ENCODE data around the gene ZNF444. TPM values are rescaled to one million over a fixed set of nuclear protein-coding genes. Genes with fewer than 3 reads are reported as not detected.

ZNF444 gene
- 10 to 100 TPM; 50.3 to 95.9 TPM for total RNA-seq

DNA sequence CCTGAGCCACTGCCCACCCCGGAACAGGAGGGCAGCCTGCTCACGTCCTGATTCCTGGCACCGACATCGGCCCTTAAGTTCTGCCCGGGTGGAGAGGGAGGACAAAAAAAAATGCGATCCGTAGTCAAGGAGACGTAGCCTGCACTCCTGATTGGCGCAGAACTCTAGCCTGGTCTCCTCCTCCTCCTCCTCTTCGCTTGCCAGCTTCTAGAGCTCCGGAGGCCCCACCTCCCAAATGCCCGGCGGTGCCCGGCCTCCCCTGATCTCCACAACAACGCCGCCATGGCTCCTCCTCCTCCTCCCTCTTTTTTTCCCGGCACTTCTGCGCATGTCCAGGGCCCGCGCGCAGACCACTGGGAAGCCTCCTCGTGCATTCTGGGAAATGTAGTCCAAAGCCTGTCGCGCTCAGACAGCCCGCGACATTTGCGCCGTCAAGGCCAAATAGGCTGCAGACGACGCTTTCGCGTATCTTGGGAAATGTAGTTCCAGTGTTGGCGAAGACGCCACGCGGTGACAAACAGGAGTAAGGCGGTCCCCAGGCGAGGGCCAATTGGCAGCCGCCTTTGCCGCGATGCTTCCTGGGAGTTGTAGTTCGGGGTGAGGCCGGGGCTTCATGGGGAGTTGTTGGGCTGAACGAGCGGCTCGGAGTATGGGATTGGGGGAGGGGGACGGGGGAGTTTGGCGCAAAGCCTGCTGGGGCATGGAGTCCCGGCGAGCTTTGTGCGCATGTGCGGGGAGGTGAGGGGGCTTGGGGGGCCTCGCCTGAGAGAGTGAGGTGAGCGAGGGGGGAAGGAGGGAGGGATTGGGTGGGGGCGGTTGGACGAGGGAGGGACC lies at the start of gene ZNF444:
TSS of gene ZNF444 (plus strand) at position 705 of the 834 bp plus-strand sequence. CDS start 5,625 bp downstream, outside the sequence.
- TF ChIP-seq POLR2A (IDR thresholded peaks at IDR 0.05) (peak in 2 of 3 donors; percentile 80 to 81), CTCF (IDR thresholded peaks at IDR 0.05) (no peak)
- Histone ChIP-seq H3K4me1 (peaks cover 90% of the 10 kb centered on the region), H3K4me3 (peak within 1 kb of the TSS; percentile 19 to 27), H3K27me3 (no peaks in the 10 kb centered on the region), H3K9me3 (no peaks in the 10 kb centered on the region), H3K27ac (peak within 1 kb of the TSS; percentile 93 to 98 (median 96)), H3K36me3 (replicated peaks in 1 of 2; ENCODE audit: insufficient read depth in 1 of 2, low read depth in 2 of 2) (no peaks in the 10 kb centered on the region)
- ATAC-seq (peak; percentile 81), DNase-seq (peak; percentile 99)
- 1 to 3% methylated on average over 26 to 52 of the region's 56 CpGs for WGBS, 2 donors
- intact Hi-C loops (cut with DNase I) = no loop called here

DNA sequence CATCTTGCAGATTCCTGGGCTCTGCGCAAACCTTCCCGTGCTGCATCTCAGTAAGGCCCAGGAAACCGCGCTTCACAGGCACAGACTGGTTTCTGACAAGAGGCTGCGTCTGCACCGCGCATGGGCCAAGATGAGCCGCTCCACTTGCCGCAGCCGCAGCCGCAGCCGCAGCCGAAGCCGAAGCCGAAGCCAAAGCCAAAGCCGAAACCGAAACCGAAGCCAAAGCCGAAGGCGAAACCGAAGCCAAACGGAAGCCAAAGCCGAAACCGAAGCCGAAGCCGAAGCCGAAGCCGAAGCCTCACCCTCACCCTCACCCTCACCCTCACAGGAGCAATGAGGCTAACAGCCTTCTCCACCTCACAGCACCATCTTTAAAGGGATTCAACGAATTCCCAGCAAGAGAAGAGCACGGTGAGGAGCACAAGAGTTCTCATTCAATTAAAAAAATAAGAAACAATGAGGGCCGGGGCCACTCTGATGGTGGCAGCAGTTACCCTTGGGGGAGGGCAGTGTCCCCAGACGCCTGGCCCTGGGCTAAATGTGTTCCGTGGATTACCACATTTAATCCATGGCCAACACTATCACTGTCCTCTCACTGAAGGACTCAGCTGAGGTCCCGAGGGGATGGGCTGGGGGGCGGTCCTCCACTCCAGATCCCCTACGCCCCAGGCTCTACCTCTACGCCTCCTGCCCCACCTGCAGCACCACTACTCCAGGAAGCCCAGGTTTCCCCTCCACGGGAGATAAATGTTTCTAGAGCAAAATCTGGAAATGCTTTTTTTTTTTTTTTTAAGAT lies 49.1 kb upstream of the ZNF444 start:
- DNase-seq = no peak
- TF ChIP-seq POLR2A (IDR thresholded peaks at IDR 0.05) (no peak), CTCF (IDR thresholded peaks at IDR 0.05) (no peak)

GRCh38 chr19:56092685-56093631 lies 48.1 kb upstream of the ZNF444 start:
- WGBS, 2 donors = 92 to 97% methylated on average over 32 of the region's 32 CpGs
- Histone ChIP-seq H3K4me3 (no peak overlapping the region), H3K27ac (no peak overlapping the region), H3K27me3 (no peaks in the 10 kb centered on the region), H3K36me3 (replicated peaks in 1 of 2; ENCODE audit: insufficient read depth in 1 of 2, low read depth in 2 of 2) (peaks cover 0 to 3% of the 10 kb centered on the region in 2 donors), H3K9me3 (no peaks in the 10 kb centered on the region), H3K4me1 (no peaks in the 10 kb centered on the region)
- TF ChIP-seq POLR2A (IDR thresholded peaks at IDR 0.05) (no peak), CTCF (IDR thresholded peaks at IDR 0.05) (no peak)
- intact Hi-C loops (cut with DNase I) = no loop called here
- no peak for ATAC-seq
- DNase-seq = no peak

More for the DNA sequence above, 49.1 kb upstream of the ZNF444 start:
- peaks cover 0 to 3% of the 10 kb centered on the region in 2 donors for H3K36me3 ChIP-seq (replicated peaks in 1 of 2; ENCODE audit: insufficient read depth in 1 of 2, low read depth in 2 of 2)
- intact Hi-C loops (cut with DNase I) = no loop called here
- no peaks in the 10 kb centered on the region for H3K27me3 ChIP-seq
- no peak for ATAC-seq
- 92 to 94% methylated on average over 25 to 38 of the region's 38 CpGs for WGBS, 2 donors
- no peaks in the 10 kb centered on the region for H3K4me1 ChIP-seq
- no peaks in the 10 kb centered on the region for H3K9me3 ChIP-seq
- no peak overlapping the region for H3K4me3 ChIP-seq
- H3K27ac ChIP-seq = no peak overlapping the region

GRCh38 chr19:56094449-56094848 lies 46.6 kb upstream of the ZNF444 start:
- Histone ChIP-seq H3K27me3 (no peaks in the 10 kb centered on the region), H3K9me3 (no peaks in the 10 kb centered on the region), H3K27ac (no peak overlapping the region), H3K36me3 (replicated peaks in 1 of 2; ENCODE audit: insufficient read depth in 1 of 2, low read depth in 2 of 2) (no peaks in the 10 kb centered on the region), H3K4me3 (no peak overlapping the region), H3K4me1 (no peaks in the 10 kb centered on the region)
- DNase-seq = no peak
- ATAC-seq = no peak
- TF ChIP-seq CTCF (IDR thresholded peaks at IDR 0.05) (no peak), POLR2A (IDR thresholded peaks at IDR 0.05) (no peak)
- intact Hi-C loops (cut with DNase I) = no loop called here
- WGBS, 2 donors = 84 to 95% methylated on average over 8 to 9 of the region's 9 CpGs

Measured in body of pancreas (tissue), 4 donors.